HCT116 (cell line): ENCODE data around the gene ERC1. TPM values are rescaled to one million over a fixed set of nuclear protein-coding genes. Genes with fewer than 3 reads are reported as not detected.

Experiments
- ATAC-seq: fragments of 200-7000 bp; cut with Tn5 transposase; 2 replicates; pipeline ENCODE4 v1.9.1; 2020; ENCODE audit warnings: mild to moderate bottlenecking, moderate library complexity
- BruUV-seq: library from RNA; stranded (reverse); fragments of 400-500 nt; replicated peaks from 2 replicates; lab custom pipeline; 2021; lab: Mats Ljungman, UMichigan
- CTCF ChIA-PET: fragments of 300-600 bp; sonication (Branson Sonifier 250); formaldehyde crosslinking; loops from one replicate; lab custom pipeline; 2021; ENCODE audit warnings: antibody characterized with exemption; lab: Charles Lee
- POLR2A ChIA-PET: fragments of 300-600, 350-600 bp; sonication (Branson Sonifier 250); formaldehyde crosslinking; loops from one replicate; lab custom pipeline; 2021; ENCODE audit warnings: antibody characterized with exemption; lab: Charles Lee
- RAD21 ChIA-PET, 2 experiments: fragments of 300-600 bp; sonication (Branson Sonifier 250); formaldehyde crosslinking; loops; one replicate each; lab custom pipeline; 2023; ENCODE audit warnings: low total read pairs in 2 of 2; ENCODE audit not compliant: uncharacterized antibody in 2 of 2, unreplicated experiment in 2 of 2, low non-redundant PET in 1 of 2; lab: Charles Lee
- DNase-seq: peaks from one replicate; pipeline ENCODE4 v3.0.0-alpha.2; 2010; ENCODE audit warnings: low read depth, low spot score
- H2AFZ ChIP-seq: fragments of 200-600 bp; shearing (Covaris generic), sonication (generic); 2 replicates; pipeline ENCODE4 v1.6.1; 2017; ENCODE audit warnings: low read depth, mixed run types, mixed read lengths, antibody characterized with exemption, low read length; ENCODE audit not compliant: poor library complexity, severe bottlenecking
- H3K27ac ChIP-seq: 2 replicates; pipeline ENCODE4 v1.5.1; 2012; ENCODE audit warnings: low read depth, low read length
- H3K27me3 ChIP-seq: fragments of 200-600 bp; sonication (generic); 2 replicates; pipeline ENCODE4 v1.6.1; 2016; ENCODE audit warnings: mixed run types, low read length, mixed read lengths; ENCODE audit not compliant: insufficient read depth
- H3K36me3 ChIP-seq, 2 experiments: fragments of 200-500 bp in 1 of 2; fragments of 200-600 bp in 1 of 2; sonication (Bioruptor generic) in 1 of 2; sonication (generic) in 1 of 2; 2 replicates each; pipeline versions ENCODE4 v1.5.1 to v1.6.1; 2014 to 2016; ENCODE audit warnings: low read length in 2 of 2, inconsistent platforms in 1 of 2, mixed read lengths in 1 of 2, mixed run types in 1 of 2; ENCODE audit not compliant: insufficient read depth in 2 of 2, control insufficient read depth in 1 of 2
- H3K4me1 ChIP-seq, 2 experiments: fragments of 200-600 bp in 1 of 2; sonication (generic) in 1 of 2; 2 replicates each; pipeline versions ENCODE4 v1.5.1 to v1.6.1; 2012 to 2017; ENCODE audit warnings: low read length in 2 of 2, inconsistent platforms in 1 of 2, mild to moderate bottlenecking in 1 of 2, mixed read lengths in 1 of 2, mixed run types in 1 of 2, moderate library complexity in 1 of 2; ENCODE audit not compliant: insufficient read depth in 2 of 2, control insufficient read depth in 1 of 2
- H3K4me2 ChIP-seq: fragments of 200-600 bp; sonication (generic); 2 replicates; pipeline ENCODE4 v1.6.1; 2017; ENCODE audit warnings: mixed run types, low read length, mixed read lengths
- H3K4me3 ChIP-seq, 2 experiments: fragments of 200-600 bp in 1 of 2; sonication (generic) in 1 of 2; replicated peaks in 1 of 2; 2 replicates each; pipeline ENCODE4 v1.5.1; 2011 to 2016; ENCODE audit warnings: low read length in 2 of 2, control low read depth in 1 of 2, low read depth in 1 of 2, mild to moderate bottlenecking in 1 of 2, mixed read lengths in 1 of 2, mixed run types in 1 of 2
- H3K79me2 ChIP-seq: fragments of 200-600 bp; sonication (generic); 2 replicates; pipeline ENCODE4 v1.6.1; 2017; ENCODE audit warnings: mild to moderate bottlenecking, mixed run types, low read length, moderate library complexity, mixed read lengths; ENCODE audit not compliant: insufficient read depth
- H3K9ac ChIP-seq: fragments of 200-600 bp; sonication (generic); 2 replicates; pipeline ENCODE4 v1.6.1; 2016; ENCODE audit warnings: low read length, mixed read lengths
- H3K9me2 ChIP-seq: fragments of 200-600 bp; sonication (generic), shearing (Covaris generic); 2 replicates; pipeline ENCODE4 v1.6.1; 2017; ENCODE audit warnings: mixed run types, mild to moderate bottlenecking, moderate library complexity; ENCODE audit not compliant: insufficient read depth
- H3K9me3 ChIP-seq, 2 experiments: fragments of 200-500 bp in 1 of 2; fragments of 200-600 bp in 1 of 2; sonication (Bioruptor generic) in 1 of 2; sonication (generic) in 1 of 2; 2 replicates each; pipeline ENCODE4 v1.6.1; 2014 to 2017; ENCODE audit warnings: low read length in 2 of 2, mixed read lengths in 2 of 2, inconsistent platforms in 1 of 2, low read depth in 1 of 2, mild to moderate bottlenecking in 1 of 2, mixed run types in 1 of 2, moderate library complexity in 1 of 2; ENCODE audit not compliant: control insufficient read depth in 1 of 2, insufficient read depth in 1 of 2
- H4K20me1 ChIP-seq: fragments of 200-600 bp; sonication (generic), shearing (Covaris generic); 2 replicates; pipeline ENCODE4 v1.6.1; 2017; ENCODE audit warnings: mixed run types, mild to moderate bottlenecking, moderate library complexity; ENCODE audit not compliant: insufficient read depth
- CBX3 ChIP-seq: IDR thresholded peaks from 2 replicates; pipeline ENCODE4 v1.6.1; 2012; ENCODE audit warnings: low read depth
- CEBPB ChIP-seq: IDR thresholded peaks from 2 replicates; pipeline ENCODE4 v1.6.1; 2012; ENCODE audit warnings: low read depth
- CTCF ChIP-seq, 3 experiments: fragments of 200-600 bp in 1 of 3; sonication (generic) in 1 of 3; IDR thresholded peaks in 2 of 3; conservative IDR thresholded peaks in 1 of 3; 2 replicates each; pipeline ENCODE4 v1.5.1; 2012 to 2017; ENCODE audit warnings: low read depth in 2 of 3, low read length in 2 of 3, antibody characterized with exemption in 1 of 3, borderline replicate concordance in 1 of 3, control low read depth in 1 of 3, mild to moderate bottlenecking in 1 of 3, mixed read lengths in 1 of 3, mixed run types in 1 of 3, moderate library complexity in 1 of 3; ENCODE audit not compliant: insufficient read depth in 1 of 3
- RAD21 ChIP-seq: IDR thresholded peaks from 2 replicates; pipeline ENCODE4 v1.6.1; 2012; ENCODE audit warnings: low read depth, mild to moderate bottlenecking
- SRF ChIP-seq: IDR thresholded peaks from 2 replicates; pipeline ENCODE4 v1.6.1; 2012; ENCODE audit warnings: low read depth
- ZBTB33 ChIP-seq: IDR thresholded peaks from 2 replicates; pipeline ENCODE4 v1.6.1; 2011; ENCODE audit warnings: mild to moderate bottlenecking, low read length, moderate library complexity; ENCODE audit not compliant: insufficient replicate concordance; ENCODE audit errors: extremely low read depth
- ZNF274 ChIP-seq: fragments of 200-500 bp; sonication (Bioruptor generic); IDR thresholded peaks from 2 replicates; pipeline ENCODE4 v1.6.1; 2014; ENCODE audit warnings: mild to moderate bottlenecking, low read depth, low read length, inconsistent platforms
- intact Hi-C: fragments of 100-400 bp; cut with micrococcal nuclease; formaldehyde crosslinking; loops from 2 replicates; pipeline ENCODE4 v1.10.0; 2022
- total RNA-seq: library from RNA; stranded (reverse); gene quantifications from one replicate; pipeline ENCODE4 v1.2.1, GENCODE V29; 2021; ENCODE audit not compliant: unreplicated experiment
- TF ChIP-seq, protein P1 (sequence below): IDR thresholded peaks from 2 replicates; pipeline ENCODE4 v1.6.1; 2012
- TF ChIP-seq, protein P2 (sequence below): IDR thresholded peaks from 2 replicates; pipeline ENCODE4 v1.6.1; 2012

ERC1 gene
- total RNA-seq, 1 experiment from 2014 or later = 41.9 TPM

DNA sequence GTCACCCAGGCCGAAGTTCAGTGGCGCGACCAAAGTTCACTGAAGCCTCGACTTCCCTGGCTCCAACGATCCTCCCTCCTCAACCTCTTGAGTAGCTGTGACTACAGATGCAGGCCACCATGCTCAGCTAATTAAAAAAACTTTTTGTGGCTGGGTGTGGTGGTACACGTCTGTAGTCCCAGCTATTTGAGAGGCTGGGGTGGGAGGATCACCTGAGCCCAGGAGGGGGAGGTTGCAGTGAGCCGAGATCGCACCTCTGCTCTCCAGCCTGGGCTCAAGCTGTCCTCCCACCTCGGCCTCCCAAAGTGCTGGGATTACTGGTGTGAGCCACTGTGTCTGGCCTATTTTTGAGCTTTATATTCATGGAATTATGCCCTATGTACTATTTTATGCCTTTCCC lies 23.4 kb upstream of the ERC1 start:
- RAD21 ChIA-PET = no interaction called here
- Histone ChIP-seq H3K27ac (no peak overlapping the region), H3K9me2 (no peaks in the 10 kb centered on the region), H3K9ac (no peak overlapping the region), H2AFZ (no peak overlapping the region), H3K79me2 (no peaks in the 10 kb centered on the region), H3K36me3 (no peaks in the 10 kb centered on the region), H3K27me3 (no peaks in the 10 kb centered on the region), H3K4me3 (no peak overlapping the region), H4K20me1 (no peaks in the 10 kb centered on the region), H3K4me1 (peaks cover 3 to 13% of the 10 kb centered on the region in 2 experiments; a peak in 3 of 4 replicates), H3K9me3 (no peaks in the 10 kb centered on the region), H3K4me2 (no peak overlapping the region)
- DNase-seq (no peak), ATAC-seq (no peak)
- intact Hi-C loops = no loop called here
- TF ChIP-seq ZNF274 (no peak), RAD21 (no peak), SRF (no peak), CBX3 (no peak), CEBPB (no peak), ZBTB33 (no peak), CTCF (IDR thresholded peaks at IDR 0.05 in 2 of 3, conservative IDR thresholded peaks at IDR 0.05 in 1 of 3; ENCODE audit: borderline replicate concordance in 1 of 3, insufficient read depth in 1 of 3, low read depth in 2 of 3, low read length in 2 of 3) (no peak)
- TF ChIP-seq, protein P1, sequence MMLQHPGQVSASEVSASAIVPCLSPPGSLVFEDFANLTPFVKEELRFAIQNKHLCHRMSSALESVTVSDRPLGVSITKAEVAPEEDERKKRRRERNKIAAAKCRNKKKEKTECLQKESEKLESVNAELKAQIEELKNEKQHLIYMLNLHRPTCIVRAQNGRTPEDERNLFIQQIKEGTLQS = no peak
- TF ChIP-seq, protein P2, sequence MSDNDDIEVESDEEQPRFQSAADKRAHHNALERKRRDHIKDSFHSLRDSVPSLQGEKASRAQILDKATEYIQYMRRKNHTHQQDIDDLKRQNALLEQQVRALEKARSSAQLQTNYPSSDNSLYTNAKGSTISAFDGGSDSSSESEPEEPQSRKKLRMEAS = no peak
- POLR2A ChIA-PET = no interaction called here
- CTCF ChIA-PET = interaction anchor here (1.9 kb wide), 1 partner anchor 18 kb away, joined by 7 read pairs; the partner anchor contains the start of gene RAD52
- no TSS peak for BruUV-seq
